T-helper 1 cell treated with Interleukin-12 subunit alpha and Interleukin-12 subunit beta and Interleukin-4 antibody, amounts not matched to agents 30 μg/mL and 1 μg/mL, for 36 hours (primary cell): Measurements from ENCODE around the gene NEK8.
"Not testable (repeated sequence)": the region's sequence is repeated elsewhere in the genome, so short reads cannot be mapped to it uniquely, and the experiment has no call there.

ENCODE experiments used
- H3K27ac Mint-ChIP-seq: one replicate; pipeline ENCODE4 v1.8.0; 2021; ENCODE audit warnings: mild to moderate bottlenecking, mixed read lengths
- H3K27me3 Mint-ChIP-seq: one replicate; pipeline ENCODE4 v1.8.0; 2021; ENCODE audit warnings: low read depth, mixed read lengths
- H3K36me3 Mint-ChIP-seq: one replicate; pipeline ENCODE4 v1.8.0; 2021; ENCODE audit warnings: low read depth, mixed read lengths
- H3K4me1 Mint-ChIP-seq: one replicate; pipeline ENCODE4 v1.8.0; 2021; ENCODE audit warnings: low read depth, mixed read lengths
- H3K4me3 Mint-ChIP-seq: one replicate; pipeline ENCODE4 v1.8.0; 2021; ENCODE audit warnings: mild to moderate bottlenecking, moderate library complexity, mixed read lengths
- H3K9me3 Mint-ChIP-seq: one replicate; pipeline ENCODE4 v1.8.0; 2021; ENCODE audit warnings: mixed read lengths

The NEK8 gene

DNA sequence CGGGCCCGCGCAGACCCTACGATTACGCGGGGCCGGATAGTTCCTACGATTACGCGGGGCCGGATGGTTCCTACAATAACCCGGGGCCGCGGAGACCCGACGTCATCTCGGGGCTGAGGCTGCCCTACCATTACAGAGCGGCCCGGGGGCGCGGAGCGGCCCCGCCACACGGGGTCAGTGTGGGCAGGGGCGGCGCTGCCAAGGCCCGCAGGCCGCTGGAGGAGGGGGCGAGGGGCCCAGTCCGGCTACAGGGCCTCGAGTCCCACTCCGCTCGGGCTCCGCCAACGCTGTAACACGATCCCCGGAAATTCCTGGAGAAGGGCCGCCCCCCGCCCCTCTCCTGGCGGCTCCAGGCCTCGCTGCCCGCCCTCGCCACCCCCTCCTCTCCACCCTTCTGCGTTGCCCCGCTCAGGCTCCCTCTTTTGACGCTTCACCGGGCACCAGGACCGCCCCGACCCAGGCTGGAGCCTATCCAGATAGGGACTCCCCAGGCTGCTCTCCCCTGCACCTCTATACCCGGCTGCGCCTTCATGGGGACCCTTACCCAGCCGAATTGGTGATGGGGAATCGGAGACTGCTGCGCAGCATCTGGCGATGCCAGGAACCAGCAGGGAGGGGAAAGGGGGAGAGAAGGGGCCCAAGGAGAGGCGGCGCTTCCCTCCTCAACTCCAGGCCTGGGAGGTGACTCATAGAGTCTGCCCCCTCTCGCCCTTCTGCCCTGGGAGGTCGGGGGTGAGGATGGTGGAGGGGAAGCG is 10.8 kb upstream of the NEK8 start, which contains the start of gene RAB34:
TSS of gene RAB34 (minus strand) at position 291 of the 755 bp plus-strand sequence. CDS start 602 bp downstream, outside the sequence.
- H3K4me3 Mint-ChIP-seq: peak within 1 kb of the TSS; percentile 72
- peaks cover 27% of the 10 kb centered on the region for H3K36me3 Mint-ChIP-seq
- peaks cover 31% of the 10 kb centered on the region for H3K4me1 Mint-ChIP-seq
- H3K27ac Mint-ChIP-seq: peak within 1 kb of the TSS; percentile 84
- peaks cover 35% of the 10 kb centered on the region for H3K27me3 Mint-ChIP-seq
- H3K9me3 Mint-ChIP-seq: no peaks in the 10 kb centered on the region

DNA sequence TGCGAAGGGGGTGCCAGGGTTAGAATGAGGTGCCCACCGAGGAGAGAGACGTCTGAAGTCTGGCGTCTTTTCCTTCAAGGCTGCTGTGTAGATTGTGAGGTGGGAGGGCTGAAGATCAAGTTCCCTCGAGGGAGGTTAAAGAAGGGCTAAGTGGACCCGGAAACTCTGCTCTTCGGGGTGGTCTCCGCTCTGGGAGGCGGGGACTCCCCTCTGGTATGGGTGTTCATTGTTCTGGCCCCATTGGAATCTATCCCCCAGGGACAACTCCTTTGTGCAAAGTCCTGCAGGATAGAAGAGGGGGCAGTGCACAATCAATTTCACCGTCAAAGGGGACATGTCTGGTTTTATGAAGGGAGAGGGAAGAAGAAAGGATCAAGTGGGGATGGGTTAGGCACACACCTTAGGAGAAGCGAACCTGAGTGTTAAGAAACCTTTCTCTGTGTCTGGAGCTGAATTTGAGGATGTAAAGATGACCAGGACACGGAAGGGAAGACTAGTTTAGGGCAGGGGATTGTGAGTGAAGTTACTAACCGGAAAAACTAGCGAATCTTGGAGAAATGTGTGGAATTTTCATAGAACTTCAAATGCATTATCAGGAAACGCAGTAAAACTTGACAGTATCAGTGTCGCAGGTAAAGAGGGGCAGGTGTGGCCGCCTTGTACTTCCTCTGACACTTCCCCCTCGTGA is 10.1 kb upstream of the NEK8 start:
- Mint-ChIP-seq H3K4me3 (peak overlapping the region; percentile 72), H3K27ac (peak overlapping the region; percentile 84), H3K27me3 (peaks cover 35% of the 10 kb centered on the region), H3K36me3 (peaks cover 29% of the 10 kb centered on the region), H3K9me3 (no peaks in the 10 kb centered on the region), H3K4me1 (peaks cover 31% of the 10 kb centered on the region)

DNA sequence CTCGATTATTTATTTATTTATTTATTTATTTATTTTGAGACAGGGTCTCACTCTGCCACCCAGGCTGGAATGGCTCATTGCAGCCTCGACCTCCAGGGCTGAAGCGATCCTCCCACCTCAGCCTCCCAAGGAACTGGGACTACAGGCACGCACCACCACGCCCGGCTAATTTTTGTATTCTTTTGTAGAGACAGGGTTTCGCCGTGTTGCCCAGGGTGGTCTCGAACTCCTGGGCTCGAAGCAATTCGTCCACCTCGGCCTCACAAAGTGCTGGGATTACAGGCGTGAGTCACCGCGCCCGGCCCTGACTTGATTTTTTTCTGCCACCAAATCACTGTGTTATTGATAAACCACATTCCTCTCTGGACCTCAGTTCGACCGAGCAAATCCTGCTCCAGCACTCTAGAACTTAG is 9.6 kb upstream of the NEK8 start:
- Mint-ChIP-seq H3K27ac (peak overlapping the region; percentile 96), H3K9me3 (no peaks in the 10 kb centered on the region), H3K27me3 (peaks cover 35% of the 10 kb centered on the region), H3K4me1 (peaks cover 34% of the 10 kb centered on the region), H3K4me3 (peak overlapping the region; percentile 97), H3K36me3 (peaks cover 35% of the 10 kb centered on the region)

DNA sequence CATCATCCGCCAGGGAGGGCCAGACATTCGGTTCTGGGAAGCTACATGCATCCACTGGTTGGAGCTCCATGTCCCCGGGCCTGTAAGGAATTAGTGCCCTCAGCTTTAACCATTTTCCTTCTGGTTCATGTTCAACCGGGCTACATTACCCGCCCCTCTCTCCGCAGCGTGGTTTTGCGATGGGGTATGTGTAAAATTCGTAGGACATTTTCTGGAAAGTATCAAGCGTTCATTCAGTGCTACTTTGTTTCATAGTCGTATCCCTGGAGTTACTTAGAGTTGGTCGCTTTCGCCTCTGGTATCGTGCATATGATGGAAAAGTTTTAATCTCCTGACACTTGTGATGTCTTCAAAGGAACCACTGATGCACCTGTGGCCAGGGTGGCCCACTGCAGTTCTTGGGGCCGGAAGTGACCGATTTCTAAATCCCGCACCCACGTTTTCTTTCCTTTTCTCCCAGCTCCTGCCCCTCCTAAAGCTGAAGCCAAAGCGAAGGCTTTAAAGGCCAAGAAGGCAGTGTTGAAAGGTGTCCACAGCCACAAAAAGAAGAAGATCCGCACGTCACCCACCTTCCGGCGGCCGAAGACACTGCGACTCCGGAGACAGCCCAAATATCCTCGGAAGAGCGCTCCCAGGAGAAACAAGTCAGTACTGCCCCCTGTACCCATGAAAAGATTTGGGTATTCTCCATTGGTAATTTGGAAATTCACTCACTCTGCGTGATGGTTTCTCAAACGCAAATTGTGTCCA is 8.2 kb upstream of the NEK8 start:
- H3K27ac Mint-ChIP-seq: peak overlapping the region; percentile 96
- H3K4me3 Mint-ChIP-seq: peak overlapping the region; percentile 97
- peaks cover 46% of the 10 kb centered on the region for H3K36me3 Mint-ChIP-seq
- H3K27me3 Mint-ChIP-seq: peaks cover 24% of the 10 kb centered on the region
- H3K9me3 Mint-ChIP-seq: no peaks in the 10 kb centered on the region
- peaks cover 45% of the 10 kb centered on the region for H3K4me1 Mint-ChIP-seq

DNA sequence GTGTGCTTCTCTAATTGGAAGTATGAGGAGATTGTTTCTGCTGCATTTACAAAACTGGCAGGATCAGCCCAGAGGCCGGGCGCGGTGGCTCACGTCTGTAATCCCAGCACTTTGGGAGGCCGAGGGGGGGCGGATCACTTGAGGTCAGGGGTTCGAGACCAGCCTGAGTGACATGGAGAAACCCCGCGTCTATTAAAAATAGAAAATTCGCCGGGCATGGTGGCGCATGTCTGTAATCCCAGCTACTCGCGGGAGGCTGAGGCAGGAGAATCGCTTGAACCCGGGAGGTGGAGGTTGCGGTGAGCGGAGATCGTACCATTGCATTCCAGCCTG is 7.6 kb upstream of the NEK8 start:
- H3K4me1 Mint-ChIP-seq: peaks cover 48% of the 10 kb centered on the region
- H3K4me3 Mint-ChIP-seq: peak overlapping the region; percentile 97
- peak overlapping the region; percentile 96 for H3K27ac Mint-ChIP-seq
- peaks cover 18% of the 10 kb centered on the region for H3K27me3 Mint-ChIP-seq
- peaks cover 46% of the 10 kb centered on the region for H3K36me3 Mint-ChIP-seq
- not testable (repeated sequence) for H3K9me3 Mint-ChIP-seq

DNA sequence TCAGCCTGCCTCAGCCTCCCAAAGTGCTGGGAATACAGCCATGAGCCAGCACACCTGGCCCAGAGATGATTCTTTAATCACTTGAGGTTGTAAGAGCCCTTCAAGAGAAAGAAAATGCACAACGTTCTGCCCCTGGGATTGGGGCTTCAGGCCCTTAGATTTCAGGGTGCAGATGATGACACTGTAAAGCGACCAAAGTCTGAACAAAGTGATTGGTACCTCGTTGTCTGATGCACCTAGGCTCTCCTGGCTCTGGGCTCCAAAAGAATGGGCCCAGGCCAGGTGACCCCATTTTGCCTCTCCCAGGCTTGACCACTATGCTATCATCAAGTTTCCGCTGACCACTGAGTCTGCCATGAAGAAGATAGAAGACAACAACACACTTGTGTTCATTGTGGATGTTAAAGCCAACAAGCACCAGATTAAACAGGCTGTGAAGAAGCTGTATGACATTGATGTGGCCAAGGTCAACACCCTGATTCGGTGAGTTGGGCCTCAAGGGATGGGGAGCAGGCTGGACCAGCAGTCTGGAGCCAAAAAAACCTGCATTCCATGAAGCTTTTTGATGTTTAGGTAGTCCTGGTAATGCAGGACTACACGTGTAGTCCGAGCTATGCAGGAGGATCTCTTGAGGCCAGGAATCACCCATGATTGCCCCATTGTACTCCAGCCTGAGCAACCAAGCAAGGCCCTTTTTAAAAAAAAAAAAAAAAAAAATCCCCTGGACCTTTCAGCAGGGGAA is 6.0 kb upstream of the NEK8 start:
- Mint-ChIP-seq H3K27me3 (peaks cover 12% of the 10 kb centered on the region), H3K4me3 (peak overlapping the region; percentile 44), H3K4me1 (peaks cover 56% of the 10 kb centered on the region), H3K36me3 (peaks cover 46% of the 10 kb centered on the region), H3K9me3 (no peaks in the 10 kb centered on the region), H3K27ac (no peak overlapping the region)

DNA sequence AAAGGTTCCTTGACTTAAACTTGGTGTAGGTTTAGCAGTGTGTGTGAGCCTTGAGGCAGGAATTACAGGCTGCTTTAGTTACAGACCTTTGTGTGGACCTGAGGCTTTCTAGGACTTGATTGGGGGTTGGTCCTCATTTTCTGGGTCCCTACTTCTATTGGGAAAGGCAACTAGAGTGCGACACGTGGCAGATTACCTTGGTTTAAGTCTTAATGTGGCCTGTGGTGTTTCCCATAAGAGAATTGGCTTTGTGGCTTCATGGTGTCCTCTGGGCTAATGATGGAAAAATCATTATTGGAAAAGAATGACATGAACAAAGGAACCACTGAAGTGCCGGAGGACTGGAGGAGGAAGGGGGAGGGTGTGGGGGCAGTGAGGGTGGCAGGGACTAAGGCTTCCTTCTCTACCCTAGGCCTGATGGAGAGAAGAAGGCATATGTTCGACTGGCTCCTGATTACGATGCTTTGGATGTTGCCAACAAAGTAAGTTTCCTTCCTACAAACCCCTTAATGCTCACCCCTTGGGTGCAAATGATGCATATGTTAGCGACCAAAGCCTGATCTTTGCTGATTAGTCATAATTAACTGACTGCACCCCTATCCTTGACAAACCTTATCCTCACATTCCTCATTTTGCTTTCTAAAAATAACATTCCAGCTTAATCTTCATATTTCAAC is 5.3 kb upstream of the NEK8 start:
- Mint-ChIP-seq H3K4me1 (peaks cover 55% of the 10 kb centered on the region), H3K36me3 (peaks cover 46% of the 10 kb centered on the region), H3K4me3 (peak overlapping the region; percentile 37), H3K27ac (peak overlapping the region; percentile 72), H3K27me3 (peaks cover 7% of the 10 kb centered on the region), H3K9me3 (no peaks in the 10 kb centered on the region)

DNA sequence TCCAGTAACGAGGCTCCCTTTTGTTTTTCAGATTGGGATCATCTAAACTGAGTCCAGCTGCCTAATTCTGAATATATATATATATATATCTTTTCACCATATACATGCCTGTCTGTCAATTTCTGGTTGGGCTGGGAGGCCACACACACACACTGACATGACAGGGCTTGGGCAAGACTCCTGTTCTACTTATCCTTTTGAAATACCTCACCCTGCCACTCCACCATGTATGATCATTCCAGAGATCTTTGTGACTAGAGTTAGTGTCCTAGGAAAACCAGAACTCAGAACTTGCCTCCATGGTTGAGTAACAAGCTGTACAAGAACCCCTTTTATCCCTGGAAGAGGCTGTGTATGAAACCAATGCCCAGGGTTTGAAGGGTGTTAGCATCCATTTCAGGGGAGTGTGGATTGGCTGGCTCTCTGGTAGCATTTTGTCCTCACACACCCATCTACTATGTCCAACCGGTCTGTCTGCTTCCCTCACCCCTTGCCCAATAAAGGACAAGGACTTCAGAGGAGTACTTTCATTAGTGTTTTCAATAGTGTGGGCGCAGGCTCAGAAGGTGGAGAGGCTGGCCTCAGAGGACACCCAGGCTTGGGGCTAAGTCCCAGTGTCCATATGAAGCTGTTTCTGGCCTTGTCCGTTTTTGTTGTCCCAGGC is 4.6 kb upstream of the NEK8 start:
- Mint-ChIP-seq H3K4me1 (peaks cover 53% of the 10 kb centered on the region), H3K27ac (peak overlapping the region; percentile 72), H3K36me3 (peaks cover 46% of the 10 kb centered on the region), H3K4me3 (peak overlapping the region; percentile 83)
- not testable (repeated sequence) for H3K9me3 Mint-ChIP-seq, H3K27me3 Mint-ChIP-seq

DNA sequence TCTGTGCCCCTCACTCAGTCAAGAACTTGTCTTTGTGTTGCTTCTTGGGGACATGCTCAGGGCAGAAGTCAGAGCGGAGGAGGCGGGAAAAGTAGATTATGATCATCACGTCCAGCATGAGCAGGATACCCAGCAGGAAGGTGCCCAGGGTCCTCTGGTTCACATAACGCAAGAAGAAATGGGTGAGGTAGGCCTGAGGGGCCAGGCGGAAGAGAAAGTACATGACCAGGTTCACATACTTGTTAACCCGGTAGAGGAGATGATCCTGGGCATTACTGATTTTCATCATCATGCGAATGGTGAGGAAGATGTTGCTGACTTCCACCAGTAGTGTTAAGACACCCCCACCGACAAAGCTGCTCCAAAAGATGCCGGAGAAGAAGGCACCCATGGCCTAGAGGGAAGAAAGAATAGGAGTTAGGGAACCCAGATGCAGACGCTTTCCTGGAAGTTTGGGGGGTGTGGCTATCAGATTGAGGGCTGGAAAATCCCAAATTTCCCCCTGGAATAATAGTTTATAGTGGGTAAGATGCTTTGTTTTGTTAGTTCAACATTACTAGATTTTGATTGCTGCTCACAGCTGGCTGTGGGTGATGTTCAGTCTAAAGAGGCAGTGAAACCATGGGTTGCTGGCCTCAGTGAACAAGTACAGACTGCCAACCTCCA is 4.0 kb upstream of the NEK8 start:
- Mint-ChIP-seq H3K36me3 (peaks cover 46% of the 10 kb centered on the region), H3K4me1 (peaks cover 53% of the 10 kb centered on the region)

DNA sequence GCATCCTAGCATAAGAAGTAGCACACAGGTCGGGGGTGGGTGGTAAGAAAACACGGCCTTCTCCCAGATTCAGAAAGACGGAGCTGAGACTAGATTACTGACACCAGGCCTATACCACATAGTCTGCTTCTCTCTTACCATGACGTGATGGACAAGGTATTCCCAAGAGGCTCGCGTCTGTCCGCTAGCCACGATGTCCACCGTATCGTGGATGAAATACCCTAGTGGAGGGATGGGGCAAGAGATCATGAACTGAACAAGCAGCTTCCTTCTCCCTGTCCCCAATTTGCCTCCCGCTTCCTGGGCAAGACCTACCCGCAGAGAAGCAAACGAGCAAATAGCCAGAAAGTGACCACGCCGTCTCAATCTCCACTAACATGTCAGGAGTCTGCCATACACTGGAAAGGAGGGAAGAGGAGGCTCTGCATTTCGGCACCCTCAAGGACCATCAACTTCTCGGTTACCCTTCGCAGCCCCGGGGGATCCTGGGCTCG is 3.4 kb upstream of the NEK8 start:
- peak overlapping the region; percentile 83 for H3K4me3 Mint-ChIP-seq
- peaks cover 54% of the 10 kb centered on the region for H3K4me1 Mint-ChIP-seq
- no peaks in the 10 kb centered on the region for H3K9me3 Mint-ChIP-seq
- peak overlapping the region; percentile 73 for H3K27ac Mint-ChIP-seq
- H3K27me3 Mint-ChIP-seq: no peaks in the 10 kb centered on the region
- H3K36me3 Mint-ChIP-seq: peaks cover 41% of the 10 kb centered on the region

More for the DNA sequence above, 4.0 kb upstream of the NEK8 start:
- no peaks in the 10 kb centered on the region for H3K9me3 Mint-ChIP-seq
- peak overlapping the region; percentile 73 for H3K27ac Mint-ChIP-seq
- no peaks in the 10 kb centered on the region for H3K27me3 Mint-ChIP-seq
- H3K4me3 Mint-ChIP-seq: peak overlapping the region; percentile 83

DNA sequence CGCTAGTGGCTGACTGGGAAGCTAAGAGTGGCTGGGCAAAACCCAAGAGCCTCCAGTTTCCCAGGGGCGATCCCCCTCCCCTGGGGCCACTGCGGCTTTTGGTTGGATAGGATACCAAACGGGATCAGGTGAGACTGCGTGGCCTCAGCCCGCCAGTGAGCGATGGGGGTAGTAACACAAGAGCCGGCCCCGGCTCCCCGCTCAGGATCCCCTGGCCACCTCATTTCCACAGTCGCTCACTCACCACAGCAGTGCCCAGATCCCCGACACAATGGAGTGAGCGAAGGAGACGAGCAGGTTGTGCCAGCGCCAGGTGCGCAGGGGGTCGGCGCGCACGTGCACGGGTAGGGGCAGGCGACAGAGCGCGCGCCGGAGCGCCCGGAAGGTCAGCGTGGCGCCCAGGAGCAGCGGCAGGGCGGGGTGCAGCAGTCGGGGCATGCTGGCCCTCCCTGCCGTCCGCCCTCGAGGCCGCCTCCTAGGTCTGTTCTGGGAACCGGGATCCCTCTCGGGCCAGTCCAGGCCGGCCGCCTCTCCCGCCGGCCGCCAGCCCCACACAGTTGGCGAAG is 2.8 kb upstream of the NEK8 start:
- no peaks in the 10 kb centered on the region for H3K27me3 Mint-ChIP-seq
- H3K4me1 Mint-ChIP-seq: peaks cover 51% of the 10 kb centered on the region
- H3K4me3 Mint-ChIP-seq: peak overlapping the region; percentile 83
- peaks cover 35% of the 10 kb centered on the region for H3K36me3 Mint-ChIP-seq
- H3K9me3 Mint-ChIP-seq: no peaks in the 10 kb centered on the region
- H3K27ac Mint-ChIP-seq: peak overlapping the region; percentile 73

DNA sequence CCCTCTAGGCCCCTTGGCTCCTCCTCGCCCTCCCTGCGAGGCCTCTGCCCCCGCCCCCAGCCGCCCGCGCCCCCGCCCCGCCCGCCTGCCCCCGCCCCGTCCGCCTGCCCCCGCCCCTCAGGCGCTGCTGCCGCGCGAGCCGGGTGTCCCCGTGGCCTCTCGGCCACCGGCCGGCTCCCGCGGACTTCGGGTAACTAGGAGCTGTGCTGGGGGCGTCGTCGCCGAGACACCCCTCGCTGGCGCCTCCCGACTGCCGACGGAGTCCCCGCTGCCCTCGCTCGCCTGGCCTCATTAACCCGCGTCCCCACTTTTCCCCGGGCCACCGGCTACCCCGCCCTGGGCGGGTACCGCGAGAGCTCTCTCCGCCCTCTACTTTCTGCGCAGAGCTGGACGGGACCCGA is 2.4 kb upstream of the NEK8 start, which contains the start of gene TLCD1:
TSS of gene TLCD1 (minus strand) at position 8 of the 401 bp plus-strand sequence. CDS start 136 bp downstream, outside the sequence.
- H3K4me3 Mint-ChIP-seq: peak within 1 kb of the TSS; percentile 91
- peaks cover 30% of the 10 kb centered on the region for H3K36me3 Mint-ChIP-seq
- no peaks in the 10 kb centered on the region for H3K9me3 Mint-ChIP-seq
- peak within 1 kb of the TSS; percentile 97 for H3K27ac Mint-ChIP-seq
- peaks cover 48% of the 10 kb centered on the region for H3K4me1 Mint-ChIP-seq
- H3K27me3 Mint-ChIP-seq: no peaks in the 10 kb centered on the region
